K562 (cell line): ENCODE measurements around the gene SAPCD1. TPM values are rescaled to one million over a fixed set of nuclear protein-coding genes. Genes with fewer than 3 reads are reported as not detected.

Experiments used
- E2F8 ChIP-seq: fragments of 450-650 bp; IDR thresholded peaks from 2 replicates; pipeline ENCODE4 v1.7.1; 2018; ENCODE audit warnings: mild to moderate bottlenecking, low read depth; ENCODE audit not compliant: partially characterized antibody
- FOXK2 ChIP-seq, 2 experiments: fragments of 450-650 bp; IDR thresholded peaks in 1 of 2; conservative IDR thresholded peaks in 1 of 2; 2 replicates each; pipeline ENCODE4 v1.6.1; 2016; ENCODE audit warnings: low read depth in 2 of 2, mild to moderate bottlenecking in 1 of 2
- HMGXB4 ChIP-seq: sonication (generic); formaldehyde crosslinking; IDR thresholded peaks from 2 replicates; pipeline ENCODE4 v1.8.1; 2023; ENCODE audit warnings: mild to moderate bottlenecking, missing genetic modification reagents
- PATZ1 ChIP-seq: fragments of 250-450 bp; sonication (Bioruptor Pico); IDR thresholded peaks from 2 replicates; pipeline ENCODE4 v1.5.0; 2020; ENCODE audit warnings: mild to moderate bottlenecking, borderline replicate concordance
- PHF8 ChIP-seq: fragments of 200-600 bp; sonication (generic); IDR thresholded peaks from 2 replicates; pipeline ENCODE4 v1.6.1; 2012; ENCODE audit warnings: mixed run types, mild to moderate bottlenecking, inconsistent platforms, low read length, moderate library complexity, borderline replicate concordance
- PRDM10 ChIP-seq: fragments of 450-650 bp; IDR thresholded peaks from 2 replicates; pipeline ENCODE4 v1.6.1; 2018; ENCODE audit not compliant: partially characterized antibody
- ZFP36 ChIP-seq: fragments of 150-350 bp; IDR thresholded peaks from 2 replicates; pipeline ENCODE4 v1.6.1; 2018; ENCODE audit warnings: low read length, low read depth; ENCODE audit not compliant: partially characterized antibody
- ZNF589 ChIP-seq: fragments of 200-800 bp; sonication (Bioruptor generic); IDR thresholded peaks from 2 replicates; pipeline ENCODE4 v1.6.1; 2016; ENCODE audit warnings: low read depth, missing genetic modification characterization, missing compliant biosample characterization
- ZNF639 ChIP-seq, 2 experiments: fragments of 200-800 bp in 1 of 2; sonication (Bioruptor generic) in 1 of 2; sonication (generic) in 1 of 2; formaldehyde crosslinking in 1 of 2; IDR thresholded peaks in 1 of 2; conservative IDR thresholded peaks in 1 of 2; 2 replicates each; pipeline versions ENCODE4 v1.5.0 to v1.6.1; 2016 to 2020; ENCODE audit warnings: missing compliant biosample characterization in 1 of 2, missing genetic modification characterization in 1 of 2, missing genetic modification reagents in 1 of 2
- polyA plus RNA-seq, 8 experiments: library from polyadenylated mRNA; depleted of rRNA in 4 of 8; stranded (reverse) in 5 of 8; unstranded in 3 of 8; fragments of >200 nt; fragmentation: Nextera tagmentation in 2 of 8; fragmentation: Illumina TruSeq in 1 of 8; extraction: Ambion mirVana in 2 of 8; extraction: Trizol in 1 of 8; gene quantifications; 2 replicates each; pipeline versions ENCODE4 v1.2.1 to v1.2.3, GENCODE V29; 2011 to 2014; ENCODE audit warnings: inconsistent platforms in 1 of 8, missing spikeins in 1 of 8
- total RNA-seq, 7 experiments: library from RNA; depleted of rRNA in 6 of 7; stranded (reverse); fragments of >200 nt in 6 of 7; fragmentation: Illumina TruSeq in 2 of 7; extraction: Trizol in 2 of 7; gene quantifications; 2 replicates each; pipeline versions ENCODE4 v1.2.1 to v1.2.3, GENCODE V29; 2011 to 2021; ENCODE audit warnings: low replicate concordance in 1 of 7

Gene SAPCD1
- total and polyA plus RNA-seq, 9 of the 15 experiments (the other 6 are each of a cell fraction or from before 2014, with no cell fraction given) = 2.6 to 30.2 (median 7.4) TPM

GRCh38 chr6:31776989-31777666 lies 14.7 kb downstream of the SAPCD1 start, which contains the start of gene VWA7 (continued):
- TF ChIP-seq PATZ1 (CRISPR knock-in tag) = 0 out of 2 replicates have a peak, but pooled peaks have one; percentile 51
- TF ChIP-seq ZNF639 (CRISPR knock-in tag; conservative IDR thresholded peaks at IDR 0.05 in 1 of 2, IDR thresholded peaks at IDR 0.05 in 1 of 2) = peak in 1 of 2 experiments; percentile 88; a peak in 2 of 4 replicates
- peak; percentile 87; the same call in 1 of the 2 replicates for TF ChIP-seq HMGXB4 (CRISPR knock-in tag)
- TF ChIP-seq ZNF589 (CRISPR knock-in tag) = peak; percentile 80
- TF ChIP-seq ZFP36 = peak; percentile 57
- TF ChIP-seq PHF8 = peak; percentile 30; the same call in 1 of the 2 replicates
- peak; percentile 95 for TF ChIP-seq PRDM10
- TF ChIP-seq E2F8 = peak; percentile 74
- peak; percentile 59 to 80; a peak in 2 of 4 replicates for TF ChIP-seq FOXK2 (conservative IDR thresholded peaks at IDR 0.05 in 1 of 2, IDR thresholded peaks at IDR 0.05 in 1 of 2; ENCODE audit: low read depth in 2 of 2)
